NT2/D1 (cell line): ENCODE results near the gene TPCN2.

Experiments used
- SUZ12 ChIP-seq: IDR thresholded peaks from 2 replicates; pipeline ENCODE4 v1.6.1; 2011; ENCODE audit not compliant: insufficient read length, insufficient read depth; ENCODE audit errors: extremely low read depth
- YY1 ChIP-seq: IDR thresholded peaks from 2 replicates; pipeline ENCODE4 v1.6.1; 2011; ENCODE audit not compliant: insufficient read length, insufficient read depth
- ZNF274 ChIP-seq: IDR thresholded peaks from 2 replicates; pipeline ENCODE4 v1.6.1; 2011; ENCODE audit warnings: mild to moderate bottlenecking, low read depth, low read length

- TF ChIP-seq SUZ12: no peak
- no peak for TF ChIP-seq ZNF274
- TF ChIP-seq YY1: no peak
These were observed 8.5 kb downstream of the TPCN2 start for GRCh38 chr11:69057236-69057635.
